Liver (tissue), 9 donors: Measurements from ENCODE around the gene POU2F3. TPM values are rescaled to one million over a fixed set of nuclear protein-coding genes. Genes with fewer than 3 reads are reported as not detected.

Experiments used
- DNase-seq: peaks from one replicate; pipeline ENCODE4 v3.0.0-alpha.2; 2017; ENCODE audit warnings: low spot score
- H3K27ac ChIP-seq, 2 donors: one replicate each; pipeline ENCODE4 v1.7.0; 2013; ENCODE audit warnings: inconsistent platforms in 2 of 2, low read length in 2 of 2, control low read depth in 1 of 2, low read depth in 1 of 2, mild to moderate bottlenecking in 1 of 2
- H3K27me3 ChIP-seq, 4 donors: one replicate each; pipeline versions ENCODE4 v1.6.1 to v1.7.0; 2013; ENCODE audit warnings: low read length in 3 of 4, inconsistent platforms in 1 of 4, mild to moderate bottlenecking in 1 of 4, moderate library complexity in 1 of 4; ENCODE audit not compliant: control insufficient read depth in 4 of 4, insufficient read depth in 4 of 4
- H3K36me3 ChIP-seq, 4 donors: one replicate each; pipeline versions ENCODE4 v1.6.1 to v1.7.0; 2013; ENCODE audit warnings: low read length in 3 of 4, mild to moderate bottlenecking in 3 of 4, low read depth in 1 of 4, moderate library complexity in 1 of 4; ENCODE audit not compliant: control insufficient read depth in 4 of 4, insufficient read depth in 3 of 4
- H3K4me1 ChIP-seq, 4 donors: one replicate each; pipeline versions ENCODE4 v1.6.1 to v1.7.0; 2013; ENCODE audit warnings: low read length in 3 of 4, mild to moderate bottlenecking in 3 of 4, moderate library complexity in 1 of 4; ENCODE audit not compliant: control insufficient read depth in 4 of 4, insufficient read depth in 4 of 4
- H3K4me3 ChIP-seq, 3 donors: one replicate each; pipeline versions ENCODE4 v1.6.1 to v1.7.0; 2013; ENCODE audit warnings: low read length in 3 of 3, control low read depth in 1 of 3, low read depth in 1 of 3, mild to moderate bottlenecking in 1 of 3
- H3K9ac ChIP-seq, 2 donors: one replicate each; pipeline ENCODE4 v1.7.0; 2013; ENCODE audit warnings: low read length in 2 of 2, mild to moderate bottlenecking in 2 of 2, moderate library complexity in 2 of 2, control low read depth in 1 of 2, low read depth in 1 of 2
- H3K9me3 ChIP-seq, 4 donors: one replicate each; pipeline versions ENCODE4 v1.6.1 to v1.7.0; 2013; ENCODE audit warnings: low read length in 3 of 4; ENCODE audit not compliant: control insufficient read depth in 4 of 4
- EGR1 ChIP-seq, 2 donors: IDR thresholded peaks; 2 replicates each; pipeline ENCODE4 v1.6.1; 2016 to 2018; ENCODE audit warnings: antibody characterized with exemption in 2 of 2, low read depth in 2 of 2
- FOXA1 ChIP-seq: IDR thresholded peaks from 2 replicates; pipeline ENCODE4 v1.6.1; 2016; ENCODE audit warnings: antibody characterized with exemption
- FOXA2 ChIP-seq: IDR thresholded peaks from 2 replicates; pipeline ENCODE4 v1.6.1; 2016; ENCODE audit warnings: antibody characterized with exemption
- GABPA ChIP-seq, 2 donors: IDR thresholded peaks in 1 of 2; conservative IDR thresholded peaks in 1 of 2; 2 replicates each; pipeline ENCODE4 v1.6.1; 2016; ENCODE audit warnings: antibody characterized with exemption in 2 of 2, mild to moderate bottlenecking in 1 of 2, moderate library complexity in 1 of 2
- HNF4A ChIP-seq, 2 donors: conservative IDR thresholded peaks; 2 replicates each; pipeline ENCODE4 v1.6.1; 2016; ENCODE audit warnings: antibody characterized with exemption in 2 of 2, mild to moderate bottlenecking in 2 of 2
- HNF4G ChIP-seq: IDR thresholded peaks from 2 replicates; pipeline ENCODE4 v1.6.1; 2016; ENCODE audit warnings: antibody characterized with exemption
- JUND ChIP-seq, 2 donors: IDR thresholded peaks; 2 replicates each; pipeline ENCODE4 v1.6.1; 2016; ENCODE audit warnings: antibody characterized with exemption in 2 of 2
- NR2F2 ChIP-seq: IDR thresholded peaks from 2 replicates; pipeline ENCODE4 v1.6.1; 2016; ENCODE audit warnings: antibody characterized with exemption
- RAD21 ChIP-seq, 2 donors: IDR thresholded peaks; 2 replicates each; pipeline ENCODE4 v1.6.1; 2016; ENCODE audit warnings: antibody characterized with exemption in 2 of 2, mild to moderate bottlenecking in 2 of 2
- RXRA ChIP-seq, 2 donors: IDR thresholded peaks; 2 replicates each; pipeline ENCODE4 v1.6.1; 2017 to 2018; ENCODE audit warnings: antibody characterized with exemption in 2 of 2, mild to moderate bottlenecking in 1 of 2
- SP1 ChIP-seq: IDR thresholded peaks from 2 replicates; pipeline ENCODE4 v1.6.1; 2018; ENCODE audit warnings: antibody characterized with exemption, mild to moderate bottlenecking
- TAF1 ChIP-seq: conservative IDR thresholded peaks from 2 replicates; pipeline ENCODE4 v1.6.1; 2016; ENCODE audit warnings: antibody characterized with exemption, mild to moderate bottlenecking
- YY1 ChIP-seq: IDR thresholded peaks from 2 replicates; pipeline ENCODE4 v1.6.1; 2016; ENCODE audit warnings: antibody characterized with exemption, mild to moderate bottlenecking
- WGBS: extraction: QIAGEN DNeasy Blood & Tissue Kit; methylation state at CpG from one replicate; pipeline ENCODE4 v1.1.7; 2013; 5-methylcytosine and 5-hydroxymethylcytosine counted together
- polyA plus RNA-seq, 2 donors: library from polyadenylated mRNA; stranded (reverse) in 1 of 2; unstranded in 1 of 2; fragments of 200-250 nt in 1 of 2; fragments of >200 nt in 1 of 2; fragmentation: Nextera tagmentation in 1 of 2; extraction: Ambion mirVana in 1 of 2; gene quantifications; one replicate each; pipeline versions ENCODE4 v1.2.1 to v1.2.3, GENCODE V29; 2013 to 2015
- total RNA-seq, 2 donors: library from RNA; depleted of rRNA; stranded (reverse); fragments of >200 nt; gene quantifications; one replicate each; pipeline ENCODE4 v1.2.3, GENCODE V29; 2014
- TF ChIP-seq, protein P1 (sequence below): fragments of 150-350 bp; IDR thresholded peaks from 2 replicates; pipeline ENCODE4 v1.5.1; 2017; ENCODE audit warnings: improper control_type of control experiment, low read depth, low read length; ENCODE audit not compliant: missing input control
- TF ChIP-seq, protein P2 (sequence below): IDR thresholded peaks from 2 replicates; pipeline ENCODE4 v1.6.1; 2016; ENCODE audit warnings: antibody characterized with exemption
- TF ChIP-seq, protein P3 (sequence below): IDR thresholded peaks from 2 replicates; pipeline ENCODE4 v1.6.1; 2016; ENCODE audit warnings: antibody characterized with exemption, mild to moderate bottlenecking
- TF ChIP-seq, protein P4 (sequence below): IDR thresholded peaks from 2 replicates; pipeline ENCODE4 v1.6.1; 2016; ENCODE audit warnings: antibody characterized with exemption
- TF ChIP-seq, protein P5 (sequence below): IDR thresholded peaks from 2 replicates; pipeline ENCODE4 v1.6.1; 2016; ENCODE audit warnings: antibody characterized with exemption
- donor health status: healthy.
- donor health status: healthy.
- donor health status: healthy.
- donor health status: healthy.
- donor health status: healthy.

The POU2F3 gene
- total and polyA plus RNA-seq, 4 donors: not detected

DNA sequence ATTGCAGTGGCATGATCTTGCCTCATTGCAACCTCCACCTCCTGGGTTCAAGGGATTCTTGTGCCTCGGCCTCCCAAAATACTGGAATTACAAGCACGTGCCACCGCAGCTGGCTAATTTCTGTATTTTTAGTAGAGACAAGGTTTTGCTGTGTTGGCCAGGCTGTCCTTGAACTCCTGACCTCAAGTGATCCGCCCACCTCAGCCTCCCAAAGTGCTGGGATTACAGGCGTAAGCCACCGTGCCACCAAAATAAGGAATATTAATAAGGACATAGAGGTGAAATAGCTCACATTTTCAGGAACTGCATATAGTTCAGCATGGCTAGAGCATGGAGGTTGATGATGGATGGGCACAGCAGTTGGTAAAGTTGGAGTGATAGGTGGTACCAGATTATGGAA lies 117.7 kb downstream of the POU2F3 start:
- no peaks in the 10 kb centered on the region for H3K27me3 ChIP-seq
- no peaks in the 10 kb centered on the region for H3K9me3 ChIP-seq
- no peaks in the 10 kb centered on the region for H3K36me3 ChIP-seq
- peaks cover 11 to 30% (median 16%) of the 10 kb centered on the region in 4 donors for H3K4me1 ChIP-seq
- 87% methylated on average over 6 of the region's 6 CpGs for WGBS
- TF ChIP-seq NR2F2 (no peak), JUND (IDR thresholded peaks at IDR 0.05) (no peak), RAD21 (IDR thresholded peaks at IDR 0.05) (no peak), FOXA1 (no peak), HNF4G (no peak), HNF4A (conservative IDR thresholded peaks at IDR 0.05) (no peak)
- TF ChIP-seq, protein P1, sequence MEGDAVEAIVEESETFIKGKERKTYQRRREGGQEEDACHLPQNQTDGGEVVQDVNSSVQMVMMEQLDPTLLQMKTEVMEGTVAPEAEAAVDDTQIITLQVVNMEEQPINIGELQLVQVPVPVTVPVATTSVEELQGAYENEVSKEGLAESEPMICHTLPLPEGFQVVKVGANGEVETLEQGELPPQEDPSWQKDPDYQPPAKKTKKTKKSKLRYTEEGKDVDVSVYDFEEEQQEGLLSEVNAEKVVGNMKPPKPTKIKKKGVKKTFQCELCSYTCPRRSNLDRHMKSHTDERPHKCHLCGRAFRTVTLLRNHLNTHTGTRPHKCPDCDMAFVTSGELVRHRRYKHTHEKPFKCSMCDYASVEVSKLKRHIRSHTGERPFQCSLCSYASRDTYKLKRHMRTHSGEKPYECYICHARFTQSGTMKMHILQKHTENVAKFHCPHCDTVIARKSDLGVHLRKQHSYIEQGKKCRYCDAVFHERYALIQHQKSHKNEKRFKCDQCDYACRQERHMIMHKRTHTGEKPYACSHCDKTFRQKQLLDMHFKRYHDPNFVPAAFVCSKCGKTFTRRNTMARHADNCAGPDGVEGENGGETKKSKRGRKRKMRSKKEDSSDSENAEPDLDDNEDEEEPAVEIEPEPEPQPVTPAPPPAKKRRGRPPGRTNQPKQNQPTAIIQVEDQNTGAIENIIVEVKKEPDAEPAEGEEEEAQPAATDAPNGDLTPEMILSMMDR: no peak
- TF ChIP-seq, protein P2, sequence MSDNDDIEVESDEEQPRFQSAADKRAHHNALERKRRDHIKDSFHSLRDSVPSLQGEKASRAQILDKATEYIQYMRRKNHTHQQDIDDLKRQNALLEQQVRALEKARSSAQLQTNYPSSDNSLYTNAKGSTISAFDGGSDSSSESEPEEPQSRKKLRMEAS: no peak
- no peak overlapping the region for H3K4me3 ChIP-seq
- no peak overlapping the region for H3K9ac ChIP-seq
- no peak overlapping the region for H3K27ac ChIP-seq
- no peak for DNase-seq

DNA sequence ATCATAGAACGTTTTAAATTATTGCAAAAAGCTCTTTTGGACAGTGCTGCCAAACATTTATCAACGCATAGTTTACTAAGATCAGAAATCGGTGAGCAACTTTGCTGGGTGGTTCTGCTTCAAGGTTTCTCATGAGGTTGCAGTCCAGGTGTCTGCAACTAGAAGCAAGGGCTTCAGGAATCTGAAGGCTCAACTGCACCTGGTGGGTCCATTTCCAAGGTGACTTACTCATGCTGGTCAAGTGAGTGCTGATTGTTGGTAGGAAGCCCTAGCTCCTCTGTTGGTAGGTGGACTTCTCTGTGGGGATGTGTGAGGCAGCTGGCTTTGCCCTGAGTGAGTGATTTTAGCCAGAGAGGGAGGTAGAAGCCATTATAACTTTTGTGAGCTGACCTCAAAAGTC lies 118.8 kb downstream of the POU2F3 start:
- no peak overlapping the region for H3K9ac ChIP-seq
- H3K36me3 ChIP-seq: no peaks in the 10 kb centered on the region
- H3K4me1 ChIP-seq: peaks cover 7 to 26% (median 12%) of the 10 kb centered on the region in 4 donors
- no peaks in the 10 kb centered on the region for H3K27me3 ChIP-seq
- TF ChIP-seq, protein P3, sequence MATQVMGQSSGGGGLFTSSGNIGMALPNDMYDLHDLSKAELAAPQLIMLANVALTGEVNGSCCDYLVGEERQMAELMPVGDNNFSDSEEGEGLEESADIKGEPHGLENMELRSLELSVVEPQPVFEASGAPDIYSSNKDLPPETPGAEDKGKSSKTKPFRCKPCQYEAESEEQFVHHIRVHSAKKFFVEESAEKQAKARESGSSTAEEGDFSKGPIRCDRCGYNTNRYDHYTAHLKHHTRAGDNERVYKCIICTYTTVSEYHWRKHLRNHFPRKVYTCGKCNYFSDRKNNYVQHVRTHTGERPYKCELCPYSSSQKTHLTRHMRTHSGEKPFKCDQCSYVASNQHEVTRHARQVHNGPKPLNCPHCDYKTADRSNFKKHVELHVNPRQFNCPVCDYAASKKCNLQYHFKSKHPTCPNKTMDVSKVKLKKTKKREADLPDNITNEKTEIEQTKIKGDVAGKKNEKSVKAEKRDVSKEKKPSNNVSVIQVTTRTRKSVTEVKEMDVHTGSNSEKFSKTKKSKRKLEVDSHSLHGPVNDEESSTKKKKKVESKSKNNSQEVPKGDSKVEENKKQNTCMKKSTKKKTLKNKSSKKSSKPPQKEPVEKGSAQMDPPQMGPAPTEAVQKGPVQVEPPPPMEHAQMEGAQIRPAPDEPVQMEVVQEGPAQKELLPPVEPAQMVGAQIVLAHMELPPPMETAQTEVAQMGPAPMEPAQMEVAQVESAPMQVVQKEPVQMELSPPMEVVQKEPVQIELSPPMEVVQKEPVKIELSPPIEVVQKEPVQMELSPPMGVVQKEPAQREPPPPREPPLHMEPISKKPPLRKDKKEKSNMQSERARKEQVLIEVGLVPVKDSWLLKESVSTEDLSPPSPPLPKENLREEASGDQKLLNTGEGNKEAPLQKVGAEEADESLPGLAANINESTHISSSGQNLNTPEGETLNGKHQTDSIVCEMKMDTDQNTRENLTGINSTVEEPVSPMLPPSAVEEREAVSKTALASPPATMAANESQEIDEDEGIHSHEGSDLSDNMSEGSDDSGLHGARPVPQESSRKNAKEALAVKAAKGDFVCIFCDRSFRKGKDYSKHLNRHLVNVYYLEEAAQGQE: no peak
- TF ChIP-seq TAF1 (no peak), JUND (IDR thresholded peaks at IDR 0.05) (no peak), HNF4G (no peak), RXRA (IDR thresholded peaks at IDR 0.05) (no peak), YY1 (no peak), FOXA2 (no peak), RAD21 (IDR thresholded peaks at IDR 0.05) (no peak), GABPA (IDR thresholded peaks at IDR 0.05 in 1 of 2, conservative IDR thresholded peaks at IDR 0.05 in 1 of 2) (no peak), FOXA1 (no peak), EGR1 (IDR thresholded peaks at IDR 0.05; ENCODE audit: low read depth in 2 of 2) (no peak), SP1 (no peak), HNF4A (conservative IDR thresholded peaks at IDR 0.05) (no peak)
- TF ChIP-seq, protein P4, sequence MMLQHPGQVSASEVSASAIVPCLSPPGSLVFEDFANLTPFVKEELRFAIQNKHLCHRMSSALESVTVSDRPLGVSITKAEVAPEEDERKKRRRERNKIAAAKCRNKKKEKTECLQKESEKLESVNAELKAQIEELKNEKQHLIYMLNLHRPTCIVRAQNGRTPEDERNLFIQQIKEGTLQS: no peak
- TF ChIP-seq, protein P1: no peak
- TF ChIP-seq, protein P5, sequence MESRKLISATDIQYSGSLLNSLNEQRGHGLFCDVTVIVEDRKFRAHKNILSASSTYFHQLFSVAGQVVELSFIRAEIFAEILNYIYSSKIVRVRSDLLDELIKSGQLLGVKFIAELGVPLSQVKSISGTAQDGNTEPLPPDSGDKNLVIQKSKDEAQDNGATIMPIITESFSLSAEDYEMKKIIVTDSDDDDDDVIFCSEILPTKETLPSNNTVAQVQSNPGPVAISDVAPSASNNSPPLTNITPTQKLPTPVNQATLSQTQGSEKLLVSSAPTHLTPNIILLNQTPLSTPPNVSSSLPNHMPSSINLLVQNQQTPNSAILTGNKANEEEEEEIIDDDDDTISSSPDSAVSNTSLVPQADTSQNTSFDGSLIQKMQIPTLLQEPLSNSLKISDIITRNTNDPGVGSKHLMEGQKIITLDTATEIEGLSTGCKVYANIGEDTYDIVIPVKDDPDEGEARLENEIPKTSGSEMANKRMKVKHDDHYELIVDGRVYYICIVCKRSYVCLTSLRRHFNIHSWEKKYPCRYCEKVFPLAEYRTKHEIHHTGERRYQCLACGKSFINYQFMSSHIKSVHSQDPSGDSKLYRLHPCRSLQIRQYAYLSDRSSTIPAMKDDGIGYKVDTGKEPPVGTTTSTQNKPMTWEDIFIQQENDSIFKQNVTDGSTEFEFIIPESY: no peak
- TF ChIP-seq, protein P2: no peak
- no peak overlapping the region for H3K27ac ChIP-seq
- H3K4me3 ChIP-seq: no peak overlapping the region
- no peaks in the 10 kb centered on the region for H3K9me3 ChIP-seq
- no peak for DNase-seq
- WGBS: 84% methylated on average over 3 of the region's 3 CpGs
